Duodenal mucosa (tissue), 2 donors: ENCODE results near the gene VAMP2.
A peak's percentile ranks its signal among the peaks of the same experiment; 100 is the strongest.

Experiments
- H3K27ac ChIP-seq: one replicate; pipeline ENCODE4 v1.7.0; 2013; ENCODE audit warnings: low read depth, low read length
- H3K27me3 ChIP-seq, 2 donors: one replicate each; pipeline ENCODE4 v1.7.0; 2013; ENCODE audit warnings: low read length in 2 of 2, control low read depth in 1 of 2; ENCODE audit not compliant: insufficient read depth in 2 of 2, control insufficient read depth in 1 of 2
- H3K36me3 ChIP-seq, 2 donors: one replicate each; pipeline ENCODE4 v1.7.0; 2013; ENCODE audit warnings: low read length in 2 of 2, control low read depth in 1 of 2; ENCODE audit not compliant: insufficient read depth in 2 of 2, control insufficient read depth in 1 of 2
- H3K4me1 ChIP-seq, 2 donors: one replicate each; pipeline ENCODE4 v1.7.0; 2013; ENCODE audit warnings: low read length in 2 of 2, control low read depth in 1 of 2; ENCODE audit not compliant: insufficient read depth in 2 of 2, control insufficient read depth in 1 of 2
- H3K4me3 ChIP-seq, 2 donors: one replicate each; pipeline ENCODE4 v1.7.0; 2013; ENCODE audit warnings: low read length in 2 of 2, low read depth in 1 of 2
- H3K9ac ChIP-seq, 2 donors: one replicate each; pipeline ENCODE4 v1.7.0; 2013; ENCODE audit warnings: low read length in 2 of 2, low read depth in 1 of 2
- H3K9me3 ChIP-seq, 2 donors: one replicate each; pipeline ENCODE4 v1.7.0; 2013; ENCODE audit warnings: low read length in 2 of 2, control low read depth in 1 of 2; ENCODE audit not compliant: control insufficient read depth in 1 of 2

The VAMP2 gene

GRCh38 chr17:8142158-8142886, 20.4 kb downstream of the VAMP2 start:
- no peaks in the 10 kb centered on the region for H3K9me3 ChIP-seq
- H3K4me1 ChIP-seq, result peaks cover 8 to 15% of the 10 kb centered on the region in 2 donors
- H3K9ac ChIP-seq, result no peak overlapping the region
- H3K27ac ChIP-seq, result no peak overlapping the region
- peaks cover 47 to 70% of the 10 kb centered on the region in 2 donors for H3K36me3 ChIP-seq
- H3K4me3 ChIP-seq, result no peak overlapping the region
- H3K27me3 ChIP-seq, result no peaks in the 10 kb centered on the region

- H3K27ac ChIP-seq, result no peak overlapping the region
- peaks cover 43 to 64% of the 10 kb centered on the region in 2 donors for H3K36me3 ChIP-seq
- H3K9me3 ChIP-seq, result no peaks in the 10 kb centered on the region
- no peak overlapping the region for H3K4me3 ChIP-seq
- H3K27me3 ChIP-seq, result no peaks in the 10 kb centered on the region
- no peak overlapping the region for H3K9ac ChIP-seq
- H3K4me1 ChIP-seq, result peaks cover 8 to 15% of the 10 kb centered on the region in 2 donors
These were observed 21.0 kb downstream of the VAMP2 start for GRCh38 chr17:8141741-8142140.

GRCh38 chr17:8141045-8141444, 21.7 kb downstream of the VAMP2 start:
- Histone ChIP-seq H3K4me3 (no peak overlapping the region), H3K9me3 (no peaks in the 10 kb centered on the region), H3K4me1 (peaks cover 8 to 15% of the 10 kb centered on the region in 2 donors), H3K27me3 (no peaks in the 10 kb centered on the region), H3K9ac (no peak overlapping the region), H3K27ac (peak overlapping the region; percentile 22), H3K36me3 (peaks cover 36 to 57% of the 10 kb centered on the region in 2 donors)

GRCh38 chr17:8140065-8141029, 22.4 kb downstream of the VAMP2 start:
- Histone ChIP-seq H3K36me3 (peaks cover 31 to 50% of the 10 kb centered on the region in 2 donors), H3K27me3 (no peaks in the 10 kb centered on the region), H3K9me3 (no peaks in the 10 kb centered on the region), H3K27ac (no peak overlapping the region), H3K9ac (no peak overlapping the region), H3K4me3 (no peak overlapping the region), H3K4me1 (peaks cover 8 to 15% of the 10 kb centered on the region in 2 donors)

DNA sequence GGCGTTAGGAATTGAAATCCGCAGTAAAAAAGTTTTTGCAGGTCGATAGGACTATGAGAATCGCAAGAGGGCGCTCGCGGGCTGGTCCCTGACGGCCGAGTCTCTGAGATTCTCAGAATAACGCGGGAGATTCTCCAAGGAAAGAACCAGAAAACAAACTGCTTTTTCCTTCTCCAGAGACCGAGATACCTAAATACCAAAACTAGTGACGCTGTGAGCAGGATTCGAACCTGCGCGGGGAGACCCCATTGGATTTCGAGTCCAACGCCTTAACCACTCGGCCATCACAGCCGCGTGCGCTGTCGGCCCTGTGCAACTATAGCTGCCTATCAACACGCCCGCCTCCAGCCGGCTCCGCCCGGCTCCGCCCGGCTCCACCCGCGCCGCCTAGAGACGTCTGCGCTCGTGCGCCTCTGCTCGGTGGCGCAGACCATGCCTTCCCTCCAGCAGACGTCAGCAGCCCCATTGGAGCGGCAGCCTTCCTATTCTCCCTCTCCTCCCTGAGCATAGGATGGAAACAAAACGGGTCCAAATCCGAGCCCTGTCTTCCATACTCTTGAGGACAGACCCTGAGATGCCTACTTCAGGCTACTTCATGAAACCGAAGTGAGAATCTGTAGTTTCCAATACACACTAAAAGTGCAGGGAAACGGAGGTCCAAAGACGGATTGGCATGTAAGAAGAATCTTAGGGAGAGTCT, 23.9 kb downstream of the VAMP2 start:
- no peaks in the 10 kb centered on the region for H3K9me3 ChIP-seq
- peak overlapping the region; percentile 65 to 77 for H3K9ac ChIP-seq
- H3K27me3 ChIP-seq, result no peaks in the 10 kb centered on the region
- peaks cover 22 to 39% of the 10 kb centered on the region in 2 donors for H3K36me3 ChIP-seq
- peak overlapping the region; percentile 63 to 66 for H3K4me3 ChIP-seq
- peak overlapping the region; percentile 89 for H3K27ac ChIP-seq
- H3K4me1 ChIP-seq, result peaks cover 8 to 15% of the 10 kb centered on the region in 2 donors

DNA sequence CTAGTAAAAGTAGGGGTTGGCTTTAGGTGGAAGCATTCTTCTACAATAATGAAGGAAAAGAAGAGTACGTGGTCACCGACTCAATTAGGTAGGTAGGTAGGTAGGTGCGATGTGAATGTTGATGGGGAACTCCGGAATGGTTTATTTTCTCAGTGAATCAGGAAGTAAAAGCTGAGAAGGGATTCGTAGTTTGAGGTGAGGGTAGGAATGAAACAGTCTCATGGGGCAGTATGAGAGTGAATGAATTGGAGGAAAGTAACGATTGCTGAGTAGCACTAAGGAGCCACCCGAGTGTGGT, 24.4 kb downstream of the VAMP2 start:
- peaks cover 8 to 15% of the 10 kb centered on the region in 2 donors for H3K4me1 ChIP-seq
- H3K9me3 ChIP-seq, result no peaks in the 10 kb centered on the region
- peak overlapping the region; percentile 33 to 44 for H3K4me3 ChIP-seq

DNA sequence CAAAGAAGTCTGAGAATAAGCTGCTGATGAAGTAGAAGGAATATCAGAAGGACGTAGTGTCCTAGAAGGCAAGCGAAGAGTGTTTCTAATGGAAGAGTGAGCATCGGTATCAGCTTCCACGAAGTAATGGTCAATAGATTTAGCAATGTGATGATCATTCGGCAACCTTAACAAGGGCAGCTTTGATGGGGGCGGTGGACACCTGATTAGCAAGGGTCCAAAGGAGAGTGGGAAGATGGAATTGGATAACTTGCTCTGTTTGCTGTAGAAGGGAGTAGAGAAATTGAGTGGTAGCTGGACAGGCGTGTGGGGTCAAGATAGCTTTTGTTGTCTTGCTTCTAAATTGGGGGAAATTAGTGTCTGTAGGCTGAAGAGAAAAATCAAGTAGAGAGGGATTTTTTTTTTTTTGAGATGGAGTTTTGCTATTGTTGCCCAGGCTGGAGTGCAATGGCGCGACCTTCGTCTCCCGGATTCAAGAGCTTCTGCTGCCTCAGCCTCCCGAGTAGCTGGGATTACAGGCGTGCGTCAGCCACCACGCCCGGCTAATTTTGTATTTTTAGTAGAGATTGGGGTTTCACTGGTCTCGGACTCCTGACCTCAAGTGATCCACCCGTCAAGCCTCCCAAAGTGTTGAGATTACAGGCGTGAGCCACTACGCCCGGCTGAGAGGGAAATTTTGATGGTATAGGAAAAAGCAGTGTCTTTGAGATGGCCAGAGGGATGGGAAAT, 24.9 kb downstream of the VAMP2 start:
- Histone ChIP-seq H3K27ac (no peak overlapping the region), H3K4me1 (peaks cover 8 to 15% of the 10 kb centered on the region in 2 donors)

More for the DNA sequence above, 24.4 kb downstream of the VAMP2 start:
- no peaks in the 10 kb centered on the region for H3K27me3 ChIP-seq
- peaks cover 20 to 34% of the 10 kb centered on the region in 2 donors for H3K36me3 ChIP-seq
- peak overlapping the region; percentile 41 to 61 for H3K9ac ChIP-seq
- peak overlapping the region; percentile 60 for H3K27ac ChIP-seq

DNA sequence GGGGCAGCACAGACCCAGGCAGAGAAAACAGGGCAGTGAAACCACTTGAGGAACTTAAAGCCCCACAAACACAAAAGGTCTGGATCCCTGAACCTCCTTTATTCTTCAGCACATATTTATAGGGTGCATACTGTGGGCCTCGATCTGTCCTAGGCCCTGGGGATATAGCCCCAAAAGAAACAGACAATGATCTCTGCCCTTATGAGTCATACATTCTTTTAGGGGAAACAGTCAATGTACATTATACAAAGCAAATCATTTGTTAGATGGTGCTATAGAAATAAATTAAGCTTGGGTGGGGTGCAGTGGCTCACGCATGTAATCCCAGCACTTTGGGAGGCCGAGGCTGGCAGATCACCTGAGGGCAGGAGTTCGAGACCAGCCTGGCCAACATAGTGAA, 28.8 kb downstream of the VAMP2 start:
- Histone ChIP-seq H3K9ac (no peak overlapping the region), H3K9me3 (no peaks in the 10 kb centered on the region), H3K4me3 (no peak overlapping the region), H3K27me3 (peaks cover 0 to 9% of the 10 kb centered on the region in 2 donors), H3K27ac (no peak overlapping the region), H3K4me1 (peaks cover 8 to 12% of the 10 kb centered on the region in 2 donors), H3K36me3 (no peaks in the 10 kb centered on the region)

More for the DNA sequence above, 24.9 kb downstream of the VAMP2 start:
- Histone ChIP-seq H3K27me3 (no peaks in the 10 kb centered on the region), H3K9me3 (no peaks in the 10 kb centered on the region), H3K9ac (peak overlapping the region; percentile 41 to 61), H3K4me3 (peak overlapping the region; percentile 33 to 44), H3K36me3 (peaks cover 20 to 29% of the 10 kb centered on the region in 2 donors)

- Histone ChIP-seq H3K9ac (no peak overlapping the region), H3K27me3 (peaks cover 2 to 11% of the 10 kb centered on the region in 2 donors), H3K9me3 (no peaks in the 10 kb centered on the region), H3K27ac (no peak overlapping the region), H3K36me3 (no peaks in the 10 kb centered on the region), H3K4me3 (no peak overlapping the region), H3K4me1 (peaks cover 8 to 10% of the 10 kb centered on the region in 2 donors)
These were observed 29.3 kb downstream of the VAMP2 start for GRCh38 chr17:8133399-8133798.
